Bone marrow (tissue), 2 donors: ENCODE results near the gene EPHB2.

Source experiments
- DNase-seq, 2 donors: peaks; one replicate each; lab custom pipeline; 2025; lab: John Stamatoyannopoulos, UW

Gene EPHB2

GRCh38 chr1:22722901-22723550, 12.4 kb downstream of the EPHB2 start:
- no peak for DNase-seq

- DNase-seq, result no peak
Observed at GRCh38 chr1:22727873-22728272, 17.2 kb downstream of the EPHB2 start.

GRCh38 chr1:22728751-22729399, 18.2 kb downstream of the EPHB2 start:
- no peak for DNase-seq

DNA sequence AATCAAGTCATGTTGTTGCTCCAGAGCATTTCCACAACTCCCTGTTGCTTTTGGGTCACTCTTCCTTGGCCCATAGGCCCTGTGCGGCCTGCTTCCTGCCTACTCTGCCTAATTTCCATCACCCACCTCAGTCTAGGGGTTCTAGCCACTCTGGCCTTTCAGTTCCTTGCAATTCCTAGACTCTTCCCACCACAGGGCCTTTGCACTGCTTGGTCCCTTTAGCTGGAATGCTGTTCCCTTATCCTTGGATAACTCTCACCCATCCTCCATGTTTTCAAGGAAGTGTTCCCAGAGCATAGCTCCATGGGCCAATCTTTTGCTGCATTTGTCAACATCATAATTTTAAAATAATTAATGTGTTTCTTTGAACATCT, 18.7 kb downstream of the EPHB2 start:
- DNase-seq, result no peak

DNA sequence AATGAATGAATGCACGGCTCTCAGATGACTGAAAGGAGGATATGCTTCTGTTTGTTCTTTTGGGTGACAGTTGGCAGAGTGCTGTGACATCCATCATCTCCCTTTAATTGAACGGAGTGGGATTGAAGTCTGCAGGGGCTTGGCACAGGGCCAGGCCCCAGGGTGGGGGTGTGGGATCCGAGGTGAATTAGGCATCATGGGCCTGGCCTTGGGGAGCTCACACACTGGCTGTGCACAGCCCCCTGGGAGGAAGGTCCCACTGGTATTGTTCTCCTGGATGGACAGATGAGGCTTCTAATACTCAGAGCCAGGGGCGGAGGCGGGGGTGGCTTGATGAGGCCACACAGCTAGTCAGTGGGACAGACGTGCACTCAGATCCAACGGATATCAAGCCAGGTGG, 19.3 kb downstream of the EPHB2 start:
- no peak for DNase-seq

GRCh38 chr1:22731924-22732720, 21.5 kb downstream of the EPHB2 start:
- DNase-seq, result no peak

GRCh38 chr1:22733643-22734042, 23.0 kb downstream of the EPHB2 start:
- no peak for DNase-seq

DNA sequence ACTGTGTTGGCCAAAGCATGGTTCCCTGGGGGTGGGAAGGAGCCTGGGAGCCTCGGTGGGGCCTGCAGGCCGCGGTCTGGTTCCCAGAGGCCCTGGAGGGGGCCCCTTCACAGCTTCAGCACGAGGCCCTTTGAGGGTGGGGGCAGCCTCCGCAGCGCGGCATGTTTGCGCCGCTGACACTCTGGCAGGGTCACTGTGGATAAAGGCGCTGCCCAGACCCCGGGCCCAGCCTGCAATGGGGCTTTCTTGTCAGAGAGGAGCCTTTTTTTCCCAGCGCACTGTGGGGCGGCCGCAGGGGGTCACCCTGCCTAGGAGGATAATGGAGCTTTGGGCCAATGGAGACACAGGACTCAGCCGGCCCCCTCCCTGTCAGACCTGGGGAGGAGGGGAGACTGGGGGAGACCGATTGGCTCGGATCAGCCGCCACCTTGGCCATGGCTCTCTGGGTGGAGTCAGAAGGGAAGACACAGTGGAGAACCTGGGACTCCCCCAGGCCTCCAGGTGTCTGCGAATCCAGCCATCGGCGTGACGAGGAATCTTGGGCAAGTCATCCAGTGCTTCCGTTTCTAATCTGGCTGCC, 26.0 kb downstream of the EPHB2 start:
- DNase-seq, result no peak

GRCh38 chr1:22737374-22738068, 26.9 kb downstream of the EPHB2 start:
- no peak for DNase-seq

GRCh38 chr1:22738069-22738435, 27.4 kb downstream of the EPHB2 start:
- no peak for DNase-seq

GRCh38 chr1:22738522-22738921, 27.9 kb downstream of the EPHB2 start:
- DNase-seq, result no peak

- no peak for DNase-seq
Observed at GRCh38 chr1:22739648-22740385, 29.2 kb downstream of the EPHB2 start.

- no peak for DNase-seq
Observed at GRCh38 chr1:22741118-22741517, 30.5 kb downstream of the EPHB2 start.

GRCh38 chr1:22745669-22746585, 35.3 kb downstream of the EPHB2 start:
- peak in 1 of 2 donors; percentile 13 for DNase-seq

DNA sequence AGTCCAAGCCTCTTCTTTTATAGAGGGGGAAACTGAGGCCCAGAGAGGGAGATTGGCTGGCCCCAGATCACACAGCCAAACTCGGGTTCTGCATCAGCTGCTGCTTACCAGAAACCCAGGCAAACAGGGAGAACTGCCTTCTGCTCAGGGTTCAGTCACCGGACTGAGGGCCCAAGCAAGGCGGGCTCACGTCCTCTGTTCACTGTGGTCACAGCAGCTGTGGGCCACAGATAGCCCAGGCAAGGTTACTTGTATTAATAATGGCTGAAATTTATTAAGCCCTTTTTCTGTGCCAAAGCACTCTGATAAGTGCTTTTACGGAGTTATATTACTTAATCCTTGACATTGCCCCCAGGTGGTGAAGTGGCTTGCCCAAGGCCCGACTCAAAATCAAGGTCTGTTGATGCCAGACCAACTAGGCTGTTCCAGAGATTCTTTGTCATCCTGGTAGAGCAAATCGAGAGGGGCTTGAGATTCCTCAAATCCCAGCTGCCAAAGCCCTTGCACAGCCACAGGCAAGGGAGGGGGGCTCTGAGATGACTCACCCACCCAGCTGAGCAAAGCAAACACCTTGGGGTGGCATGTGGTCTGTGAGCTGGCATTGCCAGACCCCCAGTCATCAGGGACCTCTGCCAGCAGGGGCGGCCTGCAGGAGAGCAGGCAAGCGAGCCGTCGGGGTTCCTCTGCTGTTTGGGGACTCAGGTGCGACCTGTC, 36.5 kb downstream of the EPHB2 start:
- no peak for DNase-seq

- DNase-seq, result no peak
Observed at GRCh38 chr1:22747735-22748073, 37.1 kb downstream of the EPHB2 start.

GRCh38 chr1:22749503-22749902, 38.9 kb downstream of the EPHB2 start:
- no peak for DNase-seq

DNA sequence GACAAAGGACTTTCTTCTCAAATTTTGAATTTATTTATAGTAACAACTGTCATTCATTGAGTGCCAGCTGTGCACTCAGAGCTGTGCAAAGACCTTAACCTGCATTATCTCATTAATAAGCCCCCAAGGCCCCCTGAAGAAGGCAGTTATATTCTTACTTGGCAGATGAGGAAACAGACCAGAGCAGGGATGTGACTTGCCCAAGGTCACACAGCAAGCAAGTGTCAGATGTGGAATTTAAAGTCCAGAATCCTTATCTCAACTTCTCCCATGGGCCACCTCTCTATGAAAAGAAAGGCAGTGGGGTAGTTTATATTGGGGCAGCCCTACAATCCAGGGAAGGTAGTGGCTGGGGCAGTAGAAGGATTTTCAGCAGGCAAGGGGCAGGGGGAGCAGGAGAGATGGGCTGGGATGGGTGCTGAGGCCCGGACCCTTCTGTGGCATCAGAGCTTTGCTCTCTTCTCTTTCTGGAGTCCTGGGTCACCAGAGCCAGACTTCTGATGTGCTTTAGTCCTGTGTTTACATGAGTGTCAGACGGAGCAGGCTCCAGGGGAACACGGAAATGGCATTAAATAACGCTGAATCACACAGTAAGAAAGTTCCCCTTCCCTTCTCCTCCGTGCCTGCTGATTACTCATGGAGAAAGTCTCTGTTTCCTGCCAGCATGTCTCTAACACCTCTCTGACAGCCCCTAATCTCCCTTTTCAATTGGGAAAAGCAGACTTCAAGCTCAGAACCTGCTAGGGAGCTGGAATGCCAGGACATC, 39.5 kb downstream of the EPHB2 start:
- DNase-seq, result peak in 1 of 2 donors; percentile 87

GRCh38 chr1:22750685-22751051, 40.0 kb downstream of the EPHB2 start:
- no peak for DNase-seq
